Mucosa of descending colon (tissue), 3 donors: Measurements from ENCODE around the gene SPRED3. TPM values are rescaled to one million over a fixed set of nuclear protein-coding genes. Genes with fewer than 3 reads are reported as not detected.
A peak's percentile ranks its signal among the peaks of the same experiment; 100 is the strongest.

ENCODE experiments used
- ATAC-seq: fragments of 200-7000 bp; cut with Tn5 transposase; one replicate; pipeline ENCODE4 v1.9.1; 2020; ENCODE audit warnings: mild to moderate bottlenecking, moderate library complexity
- DNase-seq, 3 donors: peaks; one replicate each; pipeline ENCODE4 v3.0.0-alpha.2; 2020
- H3K36me3 ChIP-seq: fragments of 200-600 bp; one replicate; pipeline ENCODE4 v1.8.0; 2021; ENCODE audit warnings: low read depth, mild to moderate bottlenecking
- H3K4me1 ChIP-seq: fragments of 200-600 bp; one replicate; pipeline ENCODE4 v1.8.0; 2021; ENCODE audit warnings: low read depth, mild to moderate bottlenecking
- H3K4me3 ChIP-seq: fragments of 200-600 bp; one replicate; pipeline ENCODE4 v1.8.0; 2021; ENCODE audit warnings: mild to moderate bottlenecking
- H3K9me3 ChIP-seq: fragments of 200-600 bp; one replicate; pipeline ENCODE4 v1.8.0; 2021; ENCODE audit warnings: mild to moderate bottlenecking
- intact Hi-C, 2 donors: fragments of 100-400 bp; cut with DNase I in 1 of 2; cut with micrococcal nuclease in 1 of 2; formaldehyde crosslinking; loops; one replicate each; pipeline versions ENCODE4 v1.11.0 to v1.11.1; 2022; cut with DNase I, micrococcal nuclease
- total RNA-seq, 3 donors: library from RNA; stranded (reverse); fragmentation: NEBNext Ultra II Directional in 2 of 3; extraction: Animal tissue kit (Norgen Biotek cat#: 25700) in 2 of 3; gene quantifications; one replicate each; pipeline versions ENCODE4 v1.2.1 to v1.2.4, GENCODE V29; 2021 to 2023
- TF ChIP-seq, protein P1 (sequence below): fragments of 200-600 bp; IDR thresholded peaks from one replicate; pipeline ENCODE4 v1.8.0; 2022; ENCODE audit warnings: antibody characterized with exemption, mild to moderate bottlenecking
- donor health status: DM: no; HTN: no; CAD: no; lungs with moderate emphysema.
- donor health status: DM: no; HTN: no; CAD: no.
- donor health status: DM: no; HTN: yes; CAD: no.

Gene SPRED3
- total RNA-seq, 3 donors from 2014 or later, result 0.46 to 0.82 (median 0.80) TPM

DNA sequence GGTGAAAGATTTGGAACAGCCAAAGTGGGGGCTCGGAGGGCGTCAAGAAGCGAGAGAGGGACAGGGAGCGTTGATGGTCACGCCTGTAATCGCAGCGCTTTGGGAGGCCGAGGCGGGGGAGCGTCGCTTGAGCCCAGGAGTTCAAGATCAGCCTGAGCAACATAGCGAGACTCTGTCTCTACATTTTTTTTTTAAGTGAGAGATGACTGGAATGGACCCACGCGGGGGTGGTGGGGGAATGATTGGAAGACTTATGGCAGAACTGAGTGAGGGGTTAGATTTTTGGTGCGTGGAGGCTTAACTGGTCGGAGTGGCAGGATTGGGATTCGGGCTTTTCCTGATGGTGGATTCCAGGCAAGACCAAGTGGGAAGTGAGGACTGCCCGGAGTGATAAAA, 13.4 kb upstream of the SPRED3 start:
- H3K9me3 ChIP-seq, result no peaks in the 10 kb centered on the region
- peaks cover 5% of the 10 kb centered on the region for H3K36me3 ChIP-seq
- peak overlapping the region; percentile 83 for H3K4me3 ChIP-seq
- TF ChIP-seq, protein P1, sequence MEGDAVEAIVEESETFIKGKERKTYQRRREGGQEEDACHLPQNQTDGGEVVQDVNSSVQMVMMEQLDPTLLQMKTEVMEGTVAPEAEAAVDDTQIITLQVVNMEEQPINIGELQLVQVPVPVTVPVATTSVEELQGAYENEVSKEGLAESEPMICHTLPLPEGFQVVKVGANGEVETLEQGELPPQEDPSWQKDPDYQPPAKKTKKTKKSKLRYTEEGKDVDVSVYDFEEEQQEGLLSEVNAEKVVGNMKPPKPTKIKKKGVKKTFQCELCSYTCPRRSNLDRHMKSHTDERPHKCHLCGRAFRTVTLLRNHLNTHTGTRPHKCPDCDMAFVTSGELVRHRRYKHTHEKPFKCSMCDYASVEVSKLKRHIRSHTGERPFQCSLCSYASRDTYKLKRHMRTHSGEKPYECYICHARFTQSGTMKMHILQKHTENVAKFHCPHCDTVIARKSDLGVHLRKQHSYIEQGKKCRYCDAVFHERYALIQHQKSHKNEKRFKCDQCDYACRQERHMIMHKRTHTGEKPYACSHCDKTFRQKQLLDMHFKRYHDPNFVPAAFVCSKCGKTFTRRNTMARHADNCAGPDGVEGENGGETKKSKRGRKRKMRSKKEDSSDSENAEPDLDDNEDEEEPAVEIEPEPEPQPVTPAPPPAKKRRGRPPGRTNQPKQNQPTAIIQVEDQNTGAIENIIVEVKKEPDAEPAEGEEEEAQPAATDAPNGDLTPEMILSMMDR, result no peak
- H3K4me1 ChIP-seq, result peaks cover 13% of the 10 kb centered on the region
- DNase-seq, result no peak
- peak; percentile 21 for ATAC-seq
- intact Hi-C loops, result no loop called here

DNA sequence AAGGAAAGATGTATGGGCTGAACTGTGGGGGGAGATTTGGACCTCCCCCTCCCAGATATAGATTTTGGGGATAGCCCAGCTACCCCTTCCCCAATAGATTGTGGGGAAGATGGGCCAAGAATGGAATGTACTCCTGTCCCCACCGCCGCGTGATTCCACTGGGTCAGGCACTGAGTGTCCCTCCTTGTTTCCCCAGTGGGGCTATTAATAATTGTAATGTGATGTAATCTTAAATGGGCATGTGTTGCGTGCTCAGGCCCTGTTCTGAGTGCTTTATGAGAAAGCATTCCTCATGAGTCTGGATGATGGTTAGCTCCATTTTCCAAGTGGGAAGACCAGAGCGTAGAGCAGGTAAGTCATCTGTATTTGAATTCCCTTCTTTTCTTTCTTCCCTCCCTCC, 12.7 kb upstream of the SPRED3 start:
- Histone ChIP-seq H3K9me3 (no peaks in the 10 kb centered on the region), H3K4me1 (peaks cover 13% of the 10 kb centered on the region), H3K36me3 (peaks cover 5% of the 10 kb centered on the region), H3K4me3 (no peak overlapping the region)
- ATAC-seq (no peak), DNase-seq (no peak)
- TF ChIP-seq, protein P1, result no peak
- intact Hi-C loops, result no loop called here

DNA sequence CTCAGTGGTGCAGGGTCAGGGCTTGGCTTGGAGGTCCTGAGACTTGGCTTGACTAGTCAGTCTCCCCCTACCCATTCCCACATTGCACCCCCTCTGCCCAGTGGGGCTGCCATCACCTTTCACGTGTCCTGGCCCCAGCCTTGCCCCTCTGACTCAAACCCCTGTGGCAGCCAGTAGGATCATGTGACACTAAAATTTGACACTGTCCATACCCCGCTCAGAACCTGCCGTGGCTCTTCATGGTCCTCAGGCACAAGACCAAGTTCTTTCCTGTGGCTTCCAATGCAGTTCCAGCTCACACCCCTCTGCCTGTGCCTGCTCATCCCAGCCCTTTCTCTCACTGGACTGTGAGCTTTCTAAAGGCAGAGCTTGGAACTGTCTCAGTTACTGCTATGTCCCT, 11.9 kb upstream of the SPRED3 start:
- DNase-seq, result no peak
- TF ChIP-seq, protein P1, result no peak
- H3K4me3 ChIP-seq, result no peak overlapping the region
- H3K4me1 ChIP-seq, result peaks cover 13% of the 10 kb centered on the region
- no peaks in the 10 kb centered on the region for H3K9me3 ChIP-seq
- intact Hi-C loops, result no loop called here
- H3K36me3 ChIP-seq, result peaks cover 5% of the 10 kb centered on the region
- ATAC-seq, result no peak

DNA sequence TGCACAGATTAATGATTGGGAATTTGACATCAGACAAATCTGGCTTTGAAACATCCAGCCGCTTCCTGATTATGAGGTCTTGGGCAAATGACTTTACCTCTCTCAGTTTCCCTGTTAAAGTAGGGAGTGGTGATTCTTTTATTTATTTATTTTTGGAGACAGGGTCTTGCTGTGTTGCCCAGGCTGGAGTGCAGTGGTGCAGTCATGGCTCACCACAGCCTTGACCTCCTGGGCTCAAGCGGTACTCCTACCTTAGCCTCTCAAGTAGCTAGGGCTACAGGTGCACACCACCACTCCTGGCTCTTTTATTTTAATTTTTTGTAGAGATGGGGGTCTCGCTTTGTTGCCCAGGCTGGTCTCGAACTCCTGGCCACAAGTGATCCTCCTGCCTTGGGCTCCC, 11.4 kb upstream of the SPRED3 start:
- H3K9me3 ChIP-seq, result no peaks in the 10 kb centered on the region
- no peak for ATAC-seq
- H3K4me3 ChIP-seq, result no peak overlapping the region
- intact Hi-C loops, result no loop called here
- H3K36me3 ChIP-seq, result peaks cover 7% of the 10 kb centered on the region
- no peak for DNase-seq
- peaks cover 13% of the 10 kb centered on the region for H3K4me1 ChIP-seq
- TF ChIP-seq, protein P1, result no peak

DNA sequence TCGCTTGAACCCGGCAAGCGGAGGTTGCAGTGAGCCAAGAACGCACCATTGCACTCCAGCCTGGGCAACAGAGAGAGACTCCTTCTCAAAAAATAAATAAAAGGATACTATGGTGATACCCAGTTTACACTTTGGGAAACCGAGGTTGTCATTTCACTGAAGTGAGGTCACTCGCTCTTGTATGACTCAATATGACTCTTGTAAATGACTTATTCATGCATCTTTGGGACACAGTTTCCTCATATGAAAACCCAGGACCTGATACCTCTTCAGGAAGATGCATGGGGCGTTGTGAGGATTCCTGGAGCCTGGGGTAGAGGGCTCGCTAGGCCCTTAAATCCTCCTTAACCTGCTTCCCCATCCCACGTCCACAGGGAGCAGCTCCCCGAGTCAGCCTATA, 9.6 kb upstream of the SPRED3 start:
- DNase-seq, result no peak
- Histone ChIP-seq H3K9me3 (no peaks in the 10 kb centered on the region), H3K36me3 (peaks cover 8% of the 10 kb centered on the region), H3K4me1 (peaks cover 13% of the 10 kb centered on the region), H3K4me3 (no peak overlapping the region)
- no peak for ATAC-seq
- TF ChIP-seq, protein P1, result no peak
- intact Hi-C loops, result no loop called here

DNA sequence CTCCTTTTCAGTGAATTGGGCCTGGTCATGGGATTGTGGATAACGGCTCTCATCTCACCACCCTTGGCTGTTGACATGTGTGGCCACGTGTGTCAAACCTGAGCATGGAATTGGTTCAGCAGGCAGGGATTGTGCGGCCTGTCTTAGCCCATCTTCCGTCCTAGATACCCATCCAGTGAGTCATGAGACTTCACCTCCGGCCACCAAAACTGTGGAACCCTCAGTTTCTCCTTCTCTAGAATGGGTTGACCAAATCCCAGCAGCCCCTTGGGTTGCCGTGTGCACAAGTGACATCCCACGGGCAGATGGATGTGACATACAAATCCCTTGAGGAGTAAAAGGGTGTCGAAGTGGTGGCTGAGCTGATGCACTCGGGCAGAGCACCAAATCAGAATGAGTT, 7.4 kb upstream of the SPRED3 start:
- intact Hi-C loops, result no loop called here
- peaks cover 7% of the 10 kb centered on the region for H3K4me1 ChIP-seq
- H3K36me3 ChIP-seq, result peaks cover 3% of the 10 kb centered on the region
- ATAC-seq (no peak), DNase-seq (no peak)
- TF ChIP-seq, protein P1, result no peak
- no peak overlapping the region for H3K4me3 ChIP-seq
- H3K9me3 ChIP-seq, result no peaks in the 10 kb centered on the region
